K562 (cell line): ENCODE data around the gene NTRK2. TPM values are rescaled to one million over a fixed set of nuclear protein-coding genes. Genes with fewer than 3 reads are reported as not detected.

ENCODE experiments used
- ATAC-seq: fragments of 200-7000 bp; cut with Tn5 transposase; 3 replicates; pipeline ENCODE4 v1.9.1; 2020; ENCODE audit warnings: moderate library complexity
- BruUV-seq: library from RNA; stranded (reverse); fragments of 400-500 nt; replicated peaks from 2 replicates; lab custom pipeline; 2021; lab: Mats Ljungman, UMichigan
- CTCF ChIA-PET: fragments of 300-600 bp; formaldehyde crosslinking; extraction: SDS; loops from one replicate; lab custom pipeline; 2021; ENCODE audit warnings: low intra/inter-chr PET ratio; lab: Yijun Ruan, JAX
- POLR2A ChIA-PET: fragments of 300-600, 350-650 bp; sonication (Branson Sonifier 250); formaldehyde crosslinking; extraction: SDS; loops from one replicate; lab custom pipeline; 2021; ENCODE audit warnings: antibody characterized with exemption, inconsistent platforms; lab: Yijun Ruan, JAX
- DNase-seq, 4 experiments: peaks; one replicate each; pipeline versions ENCODE4 v3.0.0 to v3.0.0-alpha.2; 2011 to 2018; ENCODE audit warnings: low spot score in 3 of 4, mixed read lengths in 3 of 4; ENCODE audit errors: extremely low read depth in 1 of 4
- FAIRE-seq: peaks from 2 replicates; lab custom pipeline; 2011; peaks lifted over from hg19 to GRCh38; lab: Jason Lieb, UNC
- H2AFZ ChIP-seq: 2 replicates; pipeline ENCODE4 v1.6.0; 2011; ENCODE audit warnings: low read depth, low read length, control low read depth, inconsistent platforms
- H3K27ac ChIP-seq: fragments of 200-600 bp; 3 replicates; pipeline ENCODE4 v1.8.0; 2011; ENCODE audit warnings: low read depth, mild to moderate bottlenecking, control low read depth, inconsistent platforms, low read length, moderate library complexity, mixed read lengths; ENCODE audit errors: extremely low read depth
- H3K27me3 ChIP-seq, 2 experiments: fragments of 300-600 bp in 1 of 2; 2 replicates in 1 of 2; 3 replicates in 1 of 2; pipeline versions ENCODE4 v1.6.0 to v1.8.0; 2011; ENCODE audit warnings: inconsistent platforms in 2 of 2, low read length in 2 of 2, mild to moderate bottlenecking in 1 of 2, mixed read lengths in 1 of 2, moderate library complexity in 1 of 2; ENCODE audit not compliant: control insufficient read depth in 2 of 2, insufficient read depth in 2 of 2
- H3K36me3 ChIP-seq: fragments of 300-600 bp; 3 replicates; pipeline ENCODE4 v1.8.0; 2011; ENCODE audit warnings: mild to moderate bottlenecking, low read length, inconsistent platforms; ENCODE audit not compliant: control insufficient read depth, insufficient read depth
- H3K4me1 ChIP-seq, 2 experiments: fragments of 200-600 bp in 1 of 2; replicated peaks in 1 of 2; 2 replicates in 1 of 2; 3 replicates in 1 of 2; pipeline versions ENCODE4 v1.5.1 to v1.8.0; 2011; ENCODE audit warnings: inconsistent platforms in 2 of 2, low read length in 2 of 2, mild to moderate bottlenecking in 1 of 2, mixed read lengths in 1 of 2, moderate library complexity in 1 of 2; ENCODE audit not compliant: control insufficient read depth in 2 of 2, insufficient read depth in 2 of 2
- H3K4me2 ChIP-seq: 2 replicates; pipeline ENCODE4 v1.6.1; 2011; ENCODE audit warnings: low read length, control low read depth, inconsistent platforms, mixed read lengths; ENCODE audit not compliant: insufficient read depth
- H3K4me3 ChIP-seq: fragments of 200-600 bp; sonication (generic), shearing (Covaris generic); 2 replicates; pipeline ENCODE4 v1.5.1; 2016; ENCODE audit warnings: control low read depth, inconsistent platforms
- H3K79me2 ChIP-seq: fragments of 200-600 bp; 3 replicates; pipeline ENCODE4 v1.8.0; 2011; ENCODE audit warnings: low read length, inconsistent platforms; ENCODE audit not compliant: control insufficient read depth, insufficient read depth
- H3K9ac ChIP-seq, 2 experiments: 2 replicates each; pipeline versions ENCODE4 v1.6.0 to v1.6.1; 2011; ENCODE audit warnings: low read depth in 2 of 2, low read length in 2 of 2, control low read depth in 1 of 2, inconsistent platforms in 1 of 2, mild to moderate bottlenecking in 1 of 2, mixed read lengths in 1 of 2; ENCODE audit not compliant: insufficient read depth in 1 of 2
- H3K9me1 ChIP-seq: one replicate; pipeline ENCODE4 v1.6.0; 2011; ENCODE audit warnings: inconsistent platforms, mild to moderate bottlenecking, low read length, moderate library complexity; ENCODE audit not compliant: control insufficient read depth, insufficient read depth
- H3K9me3 ChIP-seq: replicated peaks from 2 replicates; pipeline ENCODE4 v1.5.1; 2011; ENCODE audit warnings: low read depth, low read length, inconsistent platforms; ENCODE audit not compliant: control insufficient read depth, insufficient read depth
- H4K20me1 ChIP-seq: replicated peaks from 2 replicates; pipeline ENCODE4 v1.6.1; 2011; ENCODE audit warnings: low read length, inconsistent platforms, mixed read lengths; ENCODE audit not compliant: control insufficient read depth, insufficient read depth
- BRCA1 ChIP-seq, 2 experiments: fragments of 450-650 bp in 1 of 2; sonication (generic) in 1 of 2; formaldehyde crosslinking in 1 of 2; IDR thresholded peaks; 2 replicates each; pipeline versions ENCODE4 v1.5.0 to v1.6.1; 2017 to 2020; ENCODE audit warnings: mild to moderate bottlenecking in 1 of 2, missing genetic modification reagents in 1 of 2
- FOXK2 ChIP-seq, 2 experiments: fragments of 450-650 bp; IDR thresholded peaks in 1 of 2; conservative IDR thresholded peaks in 1 of 2; 2 replicates each; pipeline ENCODE4 v1.6.1; 2016; ENCODE audit warnings: low read depth in 2 of 2, mild to moderate bottlenecking in 1 of 2
- GATAD2B ChIP-seq: fragments of 450-650 bp; IDR thresholded peaks from 2 replicates; pipeline ENCODE4 v1.6.1; 2017; ENCODE audit warnings: mild to moderate bottlenecking, borderline replicate concordance
- TRIM25 ChIP-seq: fragments of 450-650 bp; IDR thresholded peaks from 2 replicates; pipeline ENCODE4 v1.7.0; 2016; ENCODE audit warnings: borderline replicate concordance
- ZBTB40 ChIP-seq, 2 experiments: fragments of 450-650 bp in 1 of 2; sonication (generic) in 1 of 2; formaldehyde crosslinking in 1 of 2; IDR thresholded peaks; 2 replicates each; pipeline versions ENCODE4 v1.7.1 to v1.9.0; 2016 to 2022; ENCODE audit warnings: inconsistent platforms in 1 of 2, mild to moderate bottlenecking in 1 of 2, missing genetic modification reagents in 1 of 2
- ZNF431 ChIP-seq: sonication (generic); formaldehyde crosslinking; IDR thresholded peaks from 2 replicates; pipeline ENCODE4 v1.8.0; 2022; ENCODE audit warnings: mild to moderate bottlenecking, missing genetic modification reagents
- WGBS: fragments of 100-300 bp; shearing (Covaris generic); methylation state at CpG from one replicate; pipeline ENCODE4 v1.1.6; 2016; ENCODE audit warnings: low coverage, mixed read lengths; ENCODE audit not compliant: insufficient coverage; ENCODE audit errors: missing lambda C conversion rate; 5-methylcytosine and 5-hydroxymethylcytosine counted together
- in situ Hi-C: fragments of 300-500 bp; cut with MboI; formaldehyde crosslinking; loops from 4 replicates; pipeline ENCODE4 v1.15.0; 2018; ENCODE audit warnings: inconsistent platforms, mixed read lengths
- intact Hi-C: fragments of 100-400 bp; cut with micrococcal nuclease; formaldehyde crosslinking; loops from 2 replicates; pipeline ENCODE4 v1.14.2; 2022
- polyA plus RNA-seq, 8 experiments: library from polyadenylated mRNA; depleted of rRNA in 4 of 8; stranded (reverse) in 5 of 8; unstranded in 3 of 8; fragments of >200 nt; fragmentation: Nextera tagmentation in 2 of 8; fragmentation: Illumina TruSeq in 1 of 8; extraction: Ambion mirVana in 2 of 8; extraction: Trizol in 1 of 8; gene quantifications; 2 replicates each; pipeline versions ENCODE4 v1.2.1 to v1.2.3, GENCODE V29; 2011 to 2014; ENCODE audit warnings: inconsistent platforms in 1 of 8, missing spikeins in 1 of 8
- total RNA-seq, 7 experiments: library from RNA; depleted of rRNA in 6 of 7; stranded (reverse); fragments of >200 nt in 6 of 7; fragmentation: Illumina TruSeq in 2 of 7; extraction: Trizol in 2 of 7; gene quantifications; 2 replicates each; pipeline versions ENCODE4 v1.2.1 to v1.2.3, GENCODE V29; 2011 to 2021; ENCODE audit warnings: low replicate concordance in 1 of 7

The NTRK2 gene
- total and polyA plus RNA-seq, 9 of the 15 experiments (the other 6 are each of a cell fraction or from before 2014, with no cell fraction given) = not detected

- BruUV-seq = no TSS peak
- Histone ChIP-seq H3K4me2 (no peak overlapping the region), H3K36me3 (no peaks in the 10 kb centered on the region), H4K20me1 (no peaks in the 10 kb centered on the region), H2AFZ (no peak overlapping the region)
- intact Hi-C loops = no loop called here
- no peak for FAIRE-seq
- TF ChIP-seq FOXK2 (conservative IDR thresholded peaks at IDR 0.05 in 1 of 2, IDR thresholded peaks at IDR 0.05 in 1 of 2; ENCODE audit: low read depth in 2 of 2) (no peak), GATAD2B (no peak), BRCA1 (IDR thresholded peaks at IDR 0.05) (no peak), BRCA1 (CRISPR knock-in tag; IDR thresholded peaks at IDR 0.05) (no peak), ZBTB40 (IDR thresholded peaks at IDR 0.05) (peak; percentile 75), ZBTB40 (CRISPR knock-in tag; IDR thresholded peaks at IDR 0.05) (no peak), ZNF431 (CRISPR knock-in tag) (no peak), TRIM25 (no peak)
- TF ChIP-seq, all 486 proteins: peak for 1
- no peak overlapping the region for H3K4me3 ChIP-seq
- POLR2A ChIA-PET = no interaction called here
- H3K4me1 ChIP-seq = no peaks in the 10 kb centered on the region
- no peak for ATAC-seq
- in situ Hi-C loops = no loop called here
- WGBS = 1% methylated on average over 5 of the region's 5 CpGs
- CTCF ChIA-PET = no interaction called here
- no peak for DNase-seq
- H3K9ac ChIP-seq = no peak overlapping the region
- H3K79me2 ChIP-seq = no peaks in the 10 kb centered on the region
- no peak overlapping the region for H3K27ac ChIP-seq
- H3K9me1 ChIP-seq = no peaks in the 10 kb centered on the region
- H3K9me3 ChIP-seq = no peaks in the 10 kb centered on the region
- no peaks in the 10 kb centered on the region for H3K27me3 ChIP-seq
Observed at GRCh38 chr9:84750152-84750865, 80.8 kb downstream of the NTRK2 start.
